ENCODE data around the gene DNAH10.

GRCh38 chr12:123723011-123723410, 39.1 kb upstream of the DNAH10 start:
- TF ChIP-seq CTCF (conservative IDR thresholded peaks at IDR 0.05; ENCODE audit: low read length) (no peak), EZH2phosphoT487 (IDR thresholded peaks at IDR 0.05; ENCODE audit: borderline replicate concordance, low read depth, low read length) (no peak)
